Activated T-helper 17 cell treated with anti-CD3 and anti-CD28 coated beads, Interleukin-2, amount 50 U/mL, for 72 hours (primary cell): ENCODE measurements around the gene RTL10. TPM values are rescaled to one million over a fixed set of nuclear protein-coding genes. Genes with fewer than 3 reads are reported as not detected.

Experiments
- ATAC-seq: fragments of 150-1000 bp; cut with Tn5 transposase; replicated peaks from 2 replicates; pipeline ENCODE4 v1.10.0; 2021; ENCODE audit warnings: mild to moderate bottlenecking, moderate library complexity
- H3K27ac Mint-ChIP-seq: one replicate; pipeline ENCODE4 v1.8.0; 2022; ENCODE audit warnings: mixed read lengths
- H3K27me3 Mint-ChIP-seq: one replicate; pipeline ENCODE4 v1.8.0; 2022; ENCODE audit warnings: mixed read lengths
- H3K36me3 Mint-ChIP-seq: one replicate; pipeline ENCODE4 v1.8.0; 2022; ENCODE audit warnings: low read depth, mild to moderate bottlenecking, mixed read lengths
- H3K4me1 Mint-ChIP-seq: one replicate; pipeline ENCODE4 v1.8.0; 2022; ENCODE audit warnings: mixed read lengths
- H3K4me3 Mint-ChIP-seq: one replicate; pipeline ENCODE4 v1.8.0; 2022; ENCODE audit warnings: mild to moderate bottlenecking, mixed read lengths
- H3K9me3 Mint-ChIP-seq: one replicate; pipeline ENCODE4 v1.8.0; 2022; ENCODE audit warnings: mixed read lengths
- total RNA-seq, 2 donors: library from RNA; stranded (reverse); gene quantifications; one replicate each; pipeline ENCODE4 v1.2.3, GENCODE V29; 2022

Gene RTL10
- total RNA-seq, 2 donors from 2014 or later: 13.0 to 16.4 TPM

DNA sequence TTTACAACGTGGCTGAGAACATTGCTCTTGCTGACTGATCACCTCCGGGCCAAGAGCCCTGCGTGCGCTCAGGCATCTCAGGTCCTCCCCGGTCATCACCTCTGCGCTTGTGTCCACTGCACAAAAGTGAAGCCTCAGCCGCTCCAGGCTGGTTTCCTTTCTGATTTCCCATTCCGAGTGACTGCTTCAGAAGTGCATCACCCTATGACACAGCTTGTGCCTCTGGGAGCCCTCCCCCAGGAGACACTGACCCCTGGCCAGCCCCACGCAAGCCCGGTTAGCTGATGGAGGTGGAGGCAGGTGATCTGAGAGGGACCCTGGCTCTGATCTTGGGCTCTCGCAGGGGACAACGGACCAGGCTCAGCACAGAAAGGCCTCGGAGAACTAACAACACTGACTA is 38.3 kb upstream of the RTL10 start:
- no peaks in the 10 kb centered on the region for H3K27me3 Mint-ChIP-seq
- peak overlapping the region; percentile 89 for H3K27ac Mint-ChIP-seq
- no peaks in the 10 kb centered on the region for H3K36me3 Mint-ChIP-seq
- H3K4me1 Mint-ChIP-seq: peaks cover 12% of the 10 kb centered on the region
- ATAC-seq: no peak
- H3K9me3 Mint-ChIP-seq: no peaks in the 10 kb centered on the region
- peak overlapping the region; percentile 87 for H3K4me3 Mint-ChIP-seq

- Mint-ChIP-seq H3K4me1 (peaks cover 12% of the 10 kb centered on the region), H3K27me3 (no peaks in the 10 kb centered on the region), H3K9me3 (no peaks in the 10 kb centered on the region), H3K4me3 (peak overlapping the region; percentile 87), H3K27ac (peak overlapping the region; percentile 89), H3K36me3 (no peaks in the 10 kb centered on the region)
- peak; percentile 70 for ATAC-seq
Observed at GRCh38 chr22:19892257-19892879, 37.7 kb upstream of the RTL10 start.

DNA sequence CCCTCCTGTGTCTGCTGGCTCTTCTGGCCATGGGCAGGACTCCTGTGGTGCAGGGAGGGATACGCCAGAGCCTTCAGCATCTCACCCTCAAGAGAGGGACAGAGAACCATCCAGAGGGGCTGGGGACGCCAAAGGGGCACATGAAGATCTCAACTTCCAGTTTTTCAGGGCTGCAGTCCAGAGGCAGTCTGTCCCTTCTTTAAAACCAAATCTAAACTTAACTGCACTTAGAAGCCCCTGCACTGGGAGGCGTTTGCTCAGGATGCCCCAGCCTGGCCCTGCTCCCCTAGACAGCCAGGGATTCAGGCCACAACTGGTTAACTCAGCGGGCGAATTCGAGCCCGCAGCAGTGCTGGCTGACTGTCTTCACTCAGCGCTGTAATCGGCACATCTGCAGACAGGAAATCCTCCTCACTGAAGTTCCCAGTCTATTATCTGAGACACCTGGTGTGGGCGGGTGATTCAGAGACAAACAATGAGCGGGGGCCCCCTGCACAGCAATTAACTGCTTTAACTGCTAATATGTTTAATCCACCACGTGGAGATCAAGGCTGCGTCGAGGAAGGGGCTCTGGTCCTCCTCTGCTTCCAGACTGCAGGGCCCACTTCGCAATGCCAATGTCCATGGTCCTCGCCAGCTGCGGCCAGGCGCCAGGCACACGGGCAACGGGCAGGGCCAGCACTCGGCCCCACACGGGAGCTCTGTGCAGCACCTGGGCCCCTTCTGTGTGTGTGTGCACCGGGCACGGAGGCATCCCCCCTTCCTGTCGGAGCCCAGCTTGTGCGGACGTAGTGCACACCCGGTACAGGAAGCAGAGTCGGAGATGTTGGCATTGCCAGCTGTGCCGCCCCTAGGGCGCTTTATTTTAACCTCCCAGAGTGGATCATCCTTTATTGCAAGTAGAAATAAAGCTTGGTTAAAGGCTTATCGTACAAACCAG is 36.9 kb upstream of the RTL10 start:
- peak; percentile 92 for ATAC-seq
- Mint-ChIP-seq H3K9me3 (no peaks in the 10 kb centered on the region), H3K4me1 (peaks cover 19% of the 10 kb centered on the region), H3K4me3 (peak overlapping the region; percentile 87), H3K36me3 (no peaks in the 10 kb centered on the region), H3K27ac (peak overlapping the region; percentile 89), H3K27me3 (no peaks in the 10 kb centered on the region)

DNA sequence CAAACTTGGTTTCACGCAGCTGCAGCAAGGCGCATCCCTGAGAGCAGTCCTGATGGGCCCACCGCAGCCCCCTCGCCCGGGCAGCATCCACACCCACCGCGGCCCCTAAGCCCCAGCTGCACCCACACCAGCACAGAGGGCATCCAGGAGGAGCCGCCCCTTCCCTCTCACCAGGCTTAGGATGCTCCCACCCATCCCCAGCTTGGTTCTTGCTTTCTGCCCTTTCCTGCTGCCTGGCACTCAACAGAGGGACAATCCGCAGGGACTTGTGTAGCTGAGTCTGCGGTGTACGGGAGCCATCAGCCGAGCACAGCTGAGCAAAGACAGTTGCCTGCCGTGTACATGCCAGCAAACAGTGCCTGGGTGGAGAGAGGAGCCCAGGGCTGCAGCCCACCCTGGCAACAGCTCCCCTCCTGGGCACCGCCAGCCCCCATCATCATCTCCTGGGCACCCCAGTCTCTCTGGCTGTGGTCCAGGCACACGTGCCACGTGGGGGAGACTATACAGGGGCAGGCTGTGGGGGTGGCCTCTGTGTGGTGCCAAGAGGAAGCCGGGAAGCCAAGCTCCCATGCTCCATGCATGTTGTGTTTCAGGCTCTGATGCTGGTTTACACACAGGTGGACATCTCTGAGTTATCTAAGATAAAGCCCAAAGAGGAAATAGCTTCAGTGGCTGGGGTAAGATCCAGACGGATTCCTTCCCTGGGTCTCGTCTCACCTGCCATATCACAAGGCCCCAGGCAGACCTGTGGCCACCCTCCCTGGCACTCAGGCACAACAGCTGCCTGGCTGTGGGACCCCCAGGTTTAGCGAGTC is 36.0 kb upstream of the RTL10 start:
- Mint-ChIP-seq H3K4me3 (peak overlapping the region; percentile 87), H3K36me3 (no peaks in the 10 kb centered on the region), H3K27ac (peak overlapping the region; percentile 89), H3K27me3 (no peaks in the 10 kb centered on the region), H3K4me1 (peaks cover 23% of the 10 kb centered on the region), H3K9me3 (no peaks in the 10 kb centered on the region)
- no peak for ATAC-seq

DNA sequence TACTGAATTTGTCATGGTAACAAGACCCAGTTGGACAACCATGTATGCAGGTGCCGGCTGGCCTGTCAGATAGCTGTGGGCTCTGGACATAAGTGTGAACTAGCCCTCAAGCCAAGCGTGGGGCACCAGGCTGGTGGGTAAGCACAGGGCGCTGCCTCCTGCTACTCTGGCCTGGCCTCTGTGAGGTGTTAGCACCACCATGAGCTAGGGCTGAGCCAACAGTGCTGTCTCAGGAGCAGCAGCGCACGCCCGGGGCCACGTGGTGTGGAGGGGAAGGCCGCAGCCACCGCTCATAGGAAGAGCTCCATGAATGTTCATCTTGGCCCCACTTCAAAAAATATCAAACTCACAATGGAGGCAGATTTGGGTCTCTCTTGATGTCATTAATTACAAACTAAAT is 35.3 kb upstream of the RTL10 start:
- no peak for ATAC-seq
- Mint-ChIP-seq H3K27ac (peak overlapping the region; percentile 41), H3K9me3 (no peaks in the 10 kb centered on the region), H3K27me3 (no peaks in the 10 kb centered on the region), H3K36me3 (no peaks in the 10 kb centered on the region), H3K4me3 (peak overlapping the region; percentile 45), H3K4me1 (peaks cover 26% of the 10 kb centered on the region)

DNA sequence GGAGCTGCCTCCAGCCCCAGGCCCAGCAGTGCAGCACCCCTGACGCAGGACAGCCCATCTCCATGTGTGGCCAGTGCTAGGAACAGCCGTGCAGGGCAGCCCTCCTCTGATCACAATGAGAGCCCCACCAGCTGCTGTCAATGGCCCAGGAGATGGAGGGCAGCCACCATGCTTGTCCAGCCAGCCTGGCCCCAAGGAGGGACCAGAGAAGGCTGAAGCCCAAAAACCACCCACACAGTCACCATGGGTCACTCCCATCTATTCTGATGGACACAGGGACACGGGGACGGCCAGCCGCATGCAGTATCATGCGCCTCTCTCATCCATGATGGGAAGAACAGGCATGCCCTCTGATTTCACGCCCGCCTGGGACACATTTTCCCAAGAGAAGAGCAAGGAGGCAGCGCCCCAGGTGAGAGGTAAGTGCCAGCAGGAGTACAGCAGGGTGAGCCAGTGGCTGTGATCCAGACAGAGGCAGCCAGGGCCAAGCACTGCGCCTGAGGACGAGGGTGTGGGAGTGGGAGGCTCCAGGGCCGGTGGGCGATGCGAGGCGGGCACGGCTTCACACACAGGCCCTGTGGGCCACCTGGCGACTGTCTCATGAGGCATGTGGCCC is 33.6 kb upstream of the RTL10 start:
- no peaks in the 10 kb centered on the region for H3K9me3 Mint-ChIP-seq

DNA sequence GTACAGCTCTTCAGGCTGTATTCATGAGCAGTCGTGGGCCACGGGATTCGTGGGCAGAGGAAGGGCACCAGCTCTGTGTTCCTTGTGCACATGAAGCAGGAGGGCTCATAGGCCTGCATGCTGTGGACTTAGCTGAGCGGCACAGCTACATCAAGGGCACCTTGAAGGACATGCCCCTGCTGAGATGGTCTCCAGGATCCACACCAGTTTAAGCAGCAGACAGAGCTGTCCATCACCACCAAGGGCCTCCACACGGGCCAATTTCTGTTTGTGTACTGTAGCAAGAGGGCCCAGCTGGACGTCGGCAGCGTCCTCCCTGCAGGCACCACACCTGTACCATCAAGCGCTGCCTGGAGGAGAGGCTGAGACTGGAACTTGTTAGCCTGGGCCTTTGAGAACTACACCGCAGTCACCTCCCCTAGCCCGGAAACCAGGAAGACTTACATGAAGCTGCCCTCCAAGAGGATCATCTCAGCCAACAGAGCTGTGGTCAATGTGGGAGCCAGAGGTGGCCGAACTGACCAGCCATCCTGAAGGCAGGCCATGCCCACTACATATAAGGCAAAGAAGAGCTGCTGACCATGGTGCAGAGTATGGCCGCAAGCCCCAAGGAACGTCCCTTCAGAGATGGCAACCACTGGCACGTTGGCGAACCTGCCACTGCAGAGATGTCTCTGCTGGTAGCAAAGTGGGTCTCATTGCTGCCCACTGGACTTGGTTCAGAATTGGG is 32.7 kb upstream of the RTL10 start:
- Mint-ChIP-seq H3K4me3 (peak overlapping the region; percentile 28), H3K27me3 (no peaks in the 10 kb centered on the region), H3K4me1 (peaks cover 23% of the 10 kb centered on the region), H3K27ac (peak overlapping the region; percentile 66), H3K36me3 (no peaks in the 10 kb centered on the region), H3K9me3 (no peaks in the 10 kb centered on the region)
- no peak for ATAC-seq

More for the DNA sequence above, 33.6 kb upstream of the RTL10 start:
- no peaks in the 10 kb centered on the region for H3K36me3 Mint-ChIP-seq
- no peak for ATAC-seq
- no peak overlapping the region for H3K27ac Mint-ChIP-seq
- H3K4me3 Mint-ChIP-seq: no peak overlapping the region
- no peaks in the 10 kb centered on the region for H3K27me3 Mint-ChIP-seq
- peaks cover 26% of the 10 kb centered on the region for H3K4me1 Mint-ChIP-seq

DNA sequence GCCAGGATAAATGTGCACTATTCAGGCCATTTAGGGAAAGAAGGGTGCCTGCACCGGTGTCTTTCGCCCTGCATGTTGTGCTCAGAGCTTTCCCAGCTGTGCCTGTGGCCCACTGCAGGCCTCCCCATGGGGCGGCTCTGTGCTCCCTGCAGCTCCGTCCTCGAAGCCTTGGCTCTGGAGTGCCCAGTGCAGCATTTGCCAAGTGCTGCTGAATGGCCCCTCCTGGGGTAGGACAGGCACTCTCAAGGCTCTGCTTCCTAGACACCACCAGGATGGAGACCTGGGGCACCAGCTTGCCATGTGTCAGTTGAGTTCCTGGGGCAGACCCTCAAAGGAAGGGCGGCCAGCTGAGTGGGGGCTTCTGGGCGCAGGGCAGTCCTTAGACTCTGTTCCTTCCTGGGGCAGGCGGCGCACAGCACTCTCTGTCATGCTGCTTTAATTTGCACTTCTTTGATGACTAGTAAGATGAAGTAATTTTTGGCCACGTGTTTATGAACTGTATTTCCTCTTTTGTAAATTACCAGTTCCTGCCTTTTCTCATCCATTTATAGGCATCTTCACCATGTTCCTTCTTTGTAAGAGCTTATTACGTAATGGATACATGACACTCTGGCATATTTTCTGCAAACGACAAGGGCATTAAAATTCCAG is 32.1 kb upstream of the RTL10 start:
- peak overlapping the region; percentile 66 for H3K27ac Mint-ChIP-seq

DNA sequence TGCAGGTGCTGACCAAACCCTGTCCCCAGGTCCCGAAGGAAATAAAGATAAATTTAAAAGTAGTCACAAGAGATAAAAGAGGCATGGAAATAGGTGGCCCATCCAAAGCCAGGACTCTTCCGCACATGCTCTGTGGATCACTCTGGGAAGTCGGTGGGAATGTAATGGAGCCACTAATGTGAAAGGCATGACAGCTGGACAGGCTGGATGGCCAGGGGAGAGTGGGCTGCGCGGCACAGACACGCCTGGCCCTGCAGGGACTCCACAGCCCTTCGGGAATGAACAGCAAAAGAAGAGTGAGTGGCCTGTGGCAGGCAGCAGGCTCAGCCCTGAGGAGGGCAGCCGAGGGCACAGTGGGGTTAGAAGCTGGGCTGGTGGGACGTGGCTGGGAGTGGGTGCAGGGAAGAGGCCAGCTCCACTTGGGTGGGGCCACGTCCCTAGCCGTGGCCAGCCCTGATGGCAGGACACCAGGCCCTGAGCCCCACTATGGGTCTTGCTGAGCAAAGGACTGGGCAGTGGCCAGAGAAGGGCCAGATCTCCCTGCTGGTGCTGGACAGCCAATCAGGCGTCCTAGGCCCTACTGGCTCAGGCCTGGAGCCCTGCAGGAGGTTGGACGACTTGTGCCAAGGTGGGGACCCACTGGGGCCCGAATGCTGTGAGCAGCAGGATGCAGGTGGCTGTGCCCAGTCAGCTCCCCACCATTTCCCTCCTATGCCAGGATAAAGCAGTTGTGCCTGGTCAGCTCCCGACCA is 31.3 kb upstream of the RTL10 start:
- peak overlapping the region; percentile 28 for H3K4me3 Mint-ChIP-seq
- no peaks in the 10 kb centered on the region for H3K27me3 Mint-ChIP-seq
- H3K27ac Mint-ChIP-seq: peak overlapping the region; percentile 66
- H3K9me3 Mint-ChIP-seq: no peaks in the 10 kb centered on the region
- H3K4me1 Mint-ChIP-seq: peaks cover 14% of the 10 kb centered on the region
- ATAC-seq: no peak
- no peaks in the 10 kb centered on the region for H3K36me3 Mint-ChIP-seq

More for the DNA sequence above, 32.1 kb upstream of the RTL10 start:
- Mint-ChIP-seq H3K9me3 (no peaks in the 10 kb centered on the region), H3K4me3 (peak overlapping the region; percentile 28), H3K27me3 (no peaks in the 10 kb centered on the region), H3K4me1 (peaks cover 19% of the 10 kb centered on the region), H3K36me3 (no peaks in the 10 kb centered on the region)
- peak; percentile 14 for ATAC-seq

- H3K27me3 Mint-ChIP-seq: no peaks in the 10 kb centered on the region
- ATAC-seq: no peak
- H3K9me3 Mint-ChIP-seq: no peaks in the 10 kb centered on the region
- peak overlapping the region; percentile 63 for H3K27ac Mint-ChIP-seq
- peaks cover 14% of the 10 kb centered on the region for H3K4me1 Mint-ChIP-seq
- H3K36me3 Mint-ChIP-seq: no peaks in the 10 kb centered on the region
- H3K4me3 Mint-ChIP-seq: peak overlapping the region; percentile 28
Observed at GRCh38 chr22:19884954-19885751, 30.5 kb upstream of the RTL10 start.

DNA sequence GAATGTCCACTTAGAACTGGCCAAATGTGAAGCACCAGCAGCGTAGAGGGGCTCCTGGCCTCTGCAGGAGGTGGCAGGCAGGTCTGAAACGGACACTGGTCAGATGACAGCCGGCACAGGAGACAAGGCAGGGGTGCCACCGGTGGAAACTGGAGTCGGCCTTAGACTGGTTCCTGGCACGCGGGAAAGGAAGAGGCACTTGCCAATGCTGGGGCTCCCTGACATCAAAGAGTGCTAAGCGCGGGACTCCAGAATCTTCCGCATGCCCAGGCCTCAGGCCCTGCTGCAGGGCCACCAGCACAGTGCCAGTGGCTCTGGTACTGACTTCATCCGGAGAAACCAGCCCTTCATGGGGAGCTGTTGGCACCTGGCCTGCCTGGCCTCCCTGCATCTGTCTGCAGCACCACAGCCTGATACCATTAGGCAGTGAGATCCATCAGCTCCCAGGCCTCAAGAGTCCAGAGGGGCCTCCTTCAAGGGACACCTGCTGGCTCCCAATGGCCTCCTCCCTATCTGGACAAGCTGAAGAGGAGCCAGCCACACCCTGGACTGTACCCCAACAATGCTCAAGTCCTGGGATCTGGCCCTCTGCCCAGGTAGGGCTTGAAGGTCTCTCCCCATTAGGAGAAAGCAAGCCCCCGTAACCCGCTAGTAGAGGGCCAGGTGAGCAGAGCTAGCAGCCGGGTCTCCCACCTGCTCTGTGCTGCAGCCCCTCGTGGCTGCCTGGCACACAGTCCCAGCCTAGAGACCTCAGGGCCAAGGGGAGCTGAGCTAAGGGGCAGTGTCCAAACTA is 29.7 kb upstream of the RTL10 start:
- Mint-ChIP-seq H3K36me3 (no peaks in the 10 kb centered on the region), H3K4me1 (peaks cover 14% of the 10 kb centered on the region), H3K27ac (no peak overlapping the region), H3K9me3 (no peaks in the 10 kb centered on the region), H3K4me3 (no peak overlapping the region), H3K27me3 (no peaks in the 10 kb centered on the region)
- no peak for ATAC-seq
